Measurements from ENCODE around the gene AKAP6.

The AKAP6 gene

DNA sequence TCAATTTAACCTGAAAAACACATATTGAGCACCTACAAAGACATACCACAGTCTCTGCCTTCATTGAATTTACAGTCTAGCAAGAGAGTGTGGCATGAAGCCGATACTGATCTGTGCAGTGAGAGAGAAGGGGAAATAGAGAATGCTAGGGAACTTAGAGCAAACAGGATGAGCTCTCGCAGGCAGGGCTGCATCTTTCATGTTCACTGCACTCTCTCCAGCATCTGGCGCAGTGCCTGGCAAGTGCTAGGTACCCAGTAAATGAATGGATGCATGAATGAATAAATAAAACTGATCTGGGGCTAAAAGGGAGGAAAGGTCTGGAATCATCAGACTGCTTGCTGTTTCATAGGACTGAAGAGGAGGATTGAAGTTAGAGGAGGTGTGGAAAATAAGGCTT lies 353.1 kb downstream of the AKAP6 start:
- no peak for DNase-seq

DNA sequence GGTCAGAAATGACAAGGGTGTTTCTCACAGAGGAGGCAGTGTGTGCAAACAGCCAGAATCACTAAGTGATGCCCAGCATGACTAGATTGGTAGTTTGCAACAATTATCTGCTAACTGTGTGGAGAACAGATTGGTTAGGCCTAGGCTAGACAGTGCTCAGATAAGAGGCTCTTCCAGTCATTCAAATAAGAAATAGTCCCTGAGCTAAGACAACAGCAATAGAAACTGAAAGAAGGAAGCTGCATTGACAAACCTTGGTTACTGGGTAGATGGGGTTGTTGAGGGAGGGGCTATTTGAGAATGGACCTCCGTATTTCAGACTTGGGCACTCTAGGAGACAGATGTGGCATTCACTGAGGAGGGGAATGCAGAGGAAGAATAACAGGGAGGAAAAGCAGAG lies 354.6 kb downstream of the AKAP6 start:
- DNase-seq: no peak

DNA sequence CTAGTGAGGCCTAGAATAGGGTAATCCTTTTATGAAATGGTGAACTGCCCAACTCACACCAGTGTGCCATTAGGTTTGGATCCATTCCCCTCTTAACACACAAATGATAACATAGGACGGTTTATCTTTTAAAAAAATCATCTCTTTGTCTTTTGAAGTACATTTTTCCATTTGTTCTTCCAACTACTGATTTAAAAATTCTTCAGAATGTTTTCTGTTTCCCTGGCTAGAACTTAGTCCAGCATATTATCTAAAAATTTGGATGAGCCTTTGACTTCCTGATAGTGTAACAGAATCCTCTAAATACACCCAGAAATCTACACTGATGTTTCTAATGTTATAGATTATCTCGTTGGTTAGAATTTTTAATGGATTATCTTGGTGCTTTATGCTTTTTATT lies 359.8 kb downstream of the AKAP6 start:
- DNase-seq: no peak

DNA sequence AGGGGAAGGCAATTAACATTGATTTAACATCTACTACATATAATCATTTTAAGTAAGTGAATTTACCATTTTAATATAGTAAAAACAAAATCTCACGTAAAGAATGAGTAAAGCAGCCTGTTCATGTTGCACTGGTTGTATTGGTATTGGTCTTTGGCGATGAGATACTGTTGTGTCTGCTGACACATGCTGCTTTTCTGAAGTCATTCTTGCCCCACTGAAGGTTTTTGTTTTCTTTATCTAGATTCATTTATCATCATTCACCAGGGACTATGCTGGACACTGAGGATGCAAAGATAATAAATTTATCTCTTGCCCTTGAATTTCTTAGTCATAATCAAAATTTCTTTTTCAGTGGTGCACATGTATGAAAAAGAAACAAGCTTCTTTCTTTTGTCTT lies 363.3 kb downstream of the AKAP6 start:
- DNase-seq: no peak

DNA sequence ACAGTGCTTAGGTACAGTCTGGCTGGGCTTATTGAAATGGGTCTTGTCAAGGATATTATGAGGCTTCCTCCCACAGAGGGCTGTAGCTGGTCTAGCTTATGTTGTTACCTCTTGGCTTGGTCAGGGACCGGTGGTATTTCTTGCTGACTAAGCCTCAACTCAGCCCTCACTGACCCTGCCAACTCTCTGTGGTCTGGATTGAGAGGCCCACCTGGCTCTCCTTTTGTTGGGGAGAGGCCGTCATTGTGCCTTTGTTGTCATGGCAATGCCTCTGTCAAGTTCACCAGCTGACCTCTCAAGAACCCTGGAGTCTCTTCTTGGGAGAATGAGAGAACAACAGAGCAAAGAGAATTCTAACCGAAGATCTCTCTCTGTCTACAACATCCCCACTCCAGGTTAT lies 364.0 kb downstream of the AKAP6 start:
- no peak for DNase-seq

DNA sequence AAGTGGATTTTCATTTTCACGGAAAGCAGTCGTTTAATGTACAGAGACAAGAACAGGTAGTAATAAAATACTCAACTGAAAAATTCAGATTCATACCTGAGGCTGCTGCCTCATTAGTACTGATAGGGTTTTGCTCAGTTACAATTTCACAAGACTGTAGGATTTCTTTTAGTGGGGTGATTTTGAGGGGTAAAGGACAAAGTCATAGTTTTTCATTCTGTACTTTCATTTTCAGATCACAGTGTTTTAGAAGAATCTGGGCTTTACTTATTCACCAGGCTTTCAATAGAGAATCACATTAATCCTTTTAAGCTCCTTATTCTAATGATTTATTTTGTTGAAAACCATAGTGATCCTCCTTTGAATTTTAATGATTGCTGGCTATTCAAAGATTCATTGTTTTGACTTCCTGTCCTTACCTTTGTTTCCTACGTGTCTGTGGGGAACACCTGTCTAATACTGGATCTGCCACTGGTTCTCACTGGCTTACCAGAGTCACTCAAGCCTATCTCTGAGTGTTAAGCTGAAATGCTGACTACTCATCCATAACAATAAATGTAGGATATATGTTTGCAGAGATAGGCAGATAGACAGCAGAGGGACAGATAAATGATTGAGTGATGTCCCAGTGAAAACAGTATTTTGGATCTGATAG lies 365.8 kb downstream of the AKAP6 start:
- no peak for DNase-seq

DNA sequence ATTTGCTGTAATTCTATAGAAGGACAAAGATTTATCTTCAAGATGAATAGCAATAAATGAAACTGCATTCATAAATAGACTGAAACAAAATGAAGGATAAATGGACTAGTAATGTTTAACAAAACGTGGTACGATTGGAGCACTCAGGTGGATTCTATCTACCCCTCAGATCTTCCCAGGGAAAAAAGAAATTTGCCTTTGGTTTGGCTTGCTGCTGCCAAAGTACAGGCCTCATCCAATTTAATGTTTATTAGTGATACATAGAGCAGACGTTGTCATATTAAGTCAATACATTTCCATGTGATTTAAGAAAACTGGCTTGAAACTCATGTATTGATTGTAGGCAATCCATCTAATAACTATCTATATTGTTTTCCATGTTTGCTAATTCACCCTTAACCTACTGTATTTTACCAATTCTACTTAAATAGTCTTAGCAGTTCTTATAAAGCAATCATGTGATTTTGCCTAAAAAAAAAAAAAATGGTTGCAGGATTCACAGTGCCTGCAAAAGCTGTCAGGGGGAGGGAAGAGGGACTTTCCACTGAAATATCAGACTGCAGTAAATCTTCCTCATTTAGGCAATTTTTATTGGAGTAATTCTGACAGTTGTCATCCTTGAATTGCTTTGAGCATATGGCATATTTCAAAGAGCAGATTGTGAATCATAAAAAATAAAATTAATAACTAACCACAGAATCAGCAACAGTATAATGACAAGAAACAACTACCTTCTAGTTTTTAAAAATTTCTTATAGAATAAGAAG lies 367.4 kb downstream of the AKAP6 start:
- DNase-seq: no peak

DNA sequence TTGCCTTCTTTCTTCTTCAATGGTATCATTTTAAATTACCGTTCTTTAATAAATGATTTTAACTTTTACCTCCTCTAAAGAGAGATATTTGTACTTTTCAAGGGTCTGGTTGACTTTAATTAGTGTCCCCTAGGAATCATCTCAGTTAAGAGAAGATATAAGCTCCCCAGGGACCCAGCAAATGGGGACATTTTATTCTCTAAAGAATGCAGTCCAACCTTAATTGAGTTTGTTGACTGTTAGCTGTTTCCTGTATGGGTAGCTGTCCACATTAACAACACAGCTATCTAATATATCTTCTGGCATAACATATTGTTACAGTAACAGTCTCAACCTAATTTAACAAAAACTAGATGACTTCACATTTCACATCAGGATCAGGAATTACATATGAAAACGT lies 368.0 kb downstream of the AKAP6 start:
- DNase-seq: no peak

DNA sequence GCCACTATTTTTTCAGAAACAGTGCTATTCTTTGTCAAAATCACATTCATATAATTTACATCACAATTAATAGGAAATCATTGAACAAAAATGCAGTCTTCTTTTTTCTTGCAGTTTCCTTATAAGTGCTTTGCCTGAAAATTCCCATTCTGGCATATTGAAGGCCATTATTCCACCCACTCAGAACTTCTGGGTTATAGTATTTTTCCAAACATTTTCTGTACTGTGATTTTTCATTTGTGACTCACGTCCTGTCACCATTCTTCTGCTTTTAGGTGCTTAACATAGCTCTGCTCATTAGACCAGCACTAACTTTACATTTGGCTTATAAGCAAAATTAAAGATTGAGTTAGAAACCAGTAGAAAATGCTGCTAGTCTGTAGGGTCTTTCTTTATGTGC lies 368.6 kb downstream of the AKAP6 start:
- no peak for DNase-seq

DNA sequence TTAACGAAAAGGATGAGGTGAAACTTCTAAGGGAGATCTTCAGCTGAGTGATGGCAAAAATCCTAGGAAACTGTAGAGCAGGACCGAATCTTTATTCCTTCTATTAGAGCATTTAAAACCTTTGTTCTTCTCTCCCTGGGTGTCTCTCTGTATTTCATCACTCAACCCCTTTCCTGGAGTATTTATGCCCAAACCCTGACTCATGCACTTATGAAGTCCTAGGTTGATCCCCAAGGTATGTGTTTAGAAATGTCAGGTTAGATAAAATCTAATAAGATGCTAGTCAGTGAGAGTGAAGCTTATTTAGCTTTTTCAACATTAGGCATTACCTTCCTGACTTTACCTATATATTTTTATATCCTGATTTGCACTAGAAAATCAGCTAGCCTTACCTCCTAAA lies 369.7 kb downstream of the AKAP6 start:
- no peak for DNase-seq

DNA sequence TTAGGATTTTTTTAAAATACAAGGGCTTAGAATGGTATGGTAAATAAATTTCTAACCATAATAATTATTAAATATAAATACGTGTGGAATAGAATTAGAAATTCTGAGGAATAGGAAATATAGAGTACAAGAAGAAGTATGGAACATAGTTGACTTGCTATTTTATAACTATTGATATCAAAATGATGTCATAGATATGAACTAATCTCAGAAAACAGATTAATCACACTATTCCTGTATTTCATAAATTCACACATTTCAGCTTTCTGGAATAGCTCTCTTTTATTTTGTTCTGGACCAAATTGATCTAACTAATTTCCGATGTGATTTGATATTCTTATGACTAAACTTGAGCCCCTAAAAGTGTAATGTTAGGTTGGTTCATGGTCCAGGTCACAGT lies 372.4 kb downstream of the AKAP6 start:
- no peak for DNase-seq

DNA sequence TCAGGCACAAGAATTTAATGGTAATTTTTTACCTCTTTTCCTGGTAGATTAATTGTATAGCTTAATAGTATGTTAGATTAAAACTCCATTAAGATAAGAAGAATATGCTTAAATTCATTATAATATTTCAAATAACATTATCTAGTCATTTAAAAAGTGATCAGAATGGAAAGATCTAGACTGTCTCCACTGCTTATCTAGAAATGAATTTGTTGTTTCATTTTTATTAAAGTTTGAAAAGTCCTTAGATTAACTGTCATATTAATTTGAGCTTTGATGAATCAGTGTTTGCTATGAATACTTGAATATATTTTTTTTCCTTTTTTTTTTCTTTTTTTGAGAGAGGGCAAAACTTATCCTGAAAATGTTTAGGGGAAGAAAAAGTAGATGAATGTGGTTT lies 373.0 kb downstream of the AKAP6 start:
- no peak for DNase-seq

DNA sequence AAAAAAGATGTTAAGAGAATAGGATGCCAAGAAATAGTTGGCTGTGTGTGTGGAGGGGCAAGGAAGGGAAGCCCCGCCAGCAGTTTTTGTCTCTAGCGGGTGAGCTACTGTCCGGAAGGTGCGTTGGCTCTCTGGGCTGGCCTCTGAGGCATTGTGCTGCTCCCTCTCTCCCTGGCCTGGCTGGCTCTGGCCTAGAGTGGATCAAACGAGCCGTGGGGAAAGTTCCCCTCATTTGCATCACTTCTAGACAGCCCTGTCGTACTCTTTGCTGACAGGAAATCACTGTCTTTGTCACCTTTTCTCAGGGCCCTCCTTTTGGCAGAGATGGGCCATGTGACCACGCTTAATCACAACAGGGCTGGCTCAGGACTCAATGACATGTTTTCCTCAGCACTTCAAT lies 373.5 kb downstream of the AKAP6 start:
- peak; percentile 29 for DNase-seq

DNA sequence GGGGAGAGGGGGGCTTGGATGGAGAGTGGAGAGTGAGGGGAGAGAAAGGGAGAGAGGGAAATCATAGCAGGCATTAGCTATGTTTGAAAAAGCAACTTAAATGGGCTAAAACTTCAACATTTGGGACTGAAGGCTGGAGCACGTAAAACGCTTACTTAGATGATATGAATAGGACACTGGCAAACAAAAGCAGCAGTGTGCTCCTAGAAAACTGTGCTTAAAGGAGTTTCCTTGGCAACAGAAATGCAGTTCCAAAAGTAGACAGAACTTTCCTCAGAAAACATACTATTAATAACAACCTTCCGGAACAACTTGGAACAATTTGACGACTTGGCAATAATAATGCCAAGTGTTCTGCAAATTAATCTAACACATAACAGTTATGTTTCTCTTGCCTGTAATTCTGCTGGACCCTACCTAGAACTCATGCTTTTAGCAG lies 374.1 kb downstream of the AKAP6 start:
- DNase-seq: no peak

DNA sequence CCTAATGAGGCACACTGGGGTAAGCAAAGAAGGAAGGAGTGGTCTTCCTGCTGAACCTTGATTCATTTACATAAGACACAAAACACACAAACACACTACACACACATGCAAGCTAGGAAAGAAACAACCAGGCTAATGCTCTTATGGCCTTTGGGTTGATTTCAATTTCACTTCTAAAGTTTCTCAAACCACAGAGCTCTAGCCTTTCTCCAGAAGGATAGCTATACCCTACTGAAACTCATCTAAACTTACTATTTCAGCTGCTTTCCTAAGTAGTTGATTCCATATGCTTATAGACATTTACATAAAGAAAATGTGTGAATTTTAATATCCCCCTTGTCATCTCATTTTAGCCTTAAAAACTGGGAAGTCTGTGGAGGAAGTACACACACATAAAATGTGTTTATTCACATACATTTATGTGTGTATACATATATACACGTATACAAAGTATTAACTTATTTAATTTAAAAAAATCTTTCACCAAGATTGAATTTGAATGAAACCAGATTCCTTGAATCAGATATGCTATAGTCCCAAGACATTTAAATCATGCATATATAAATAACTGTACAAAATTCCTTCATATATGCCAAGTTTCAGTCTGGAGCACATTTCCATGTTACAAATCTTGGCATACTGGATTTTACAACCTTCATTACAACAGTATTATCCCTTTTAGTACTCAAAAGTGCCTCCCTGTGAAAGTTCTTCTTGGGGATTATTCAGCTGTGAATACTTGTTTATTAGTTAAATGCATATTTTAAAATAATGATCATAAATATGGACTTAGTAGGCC lies 377.8 kb downstream of the AKAP6 start:
- no peak for DNase-seq

DNA sequence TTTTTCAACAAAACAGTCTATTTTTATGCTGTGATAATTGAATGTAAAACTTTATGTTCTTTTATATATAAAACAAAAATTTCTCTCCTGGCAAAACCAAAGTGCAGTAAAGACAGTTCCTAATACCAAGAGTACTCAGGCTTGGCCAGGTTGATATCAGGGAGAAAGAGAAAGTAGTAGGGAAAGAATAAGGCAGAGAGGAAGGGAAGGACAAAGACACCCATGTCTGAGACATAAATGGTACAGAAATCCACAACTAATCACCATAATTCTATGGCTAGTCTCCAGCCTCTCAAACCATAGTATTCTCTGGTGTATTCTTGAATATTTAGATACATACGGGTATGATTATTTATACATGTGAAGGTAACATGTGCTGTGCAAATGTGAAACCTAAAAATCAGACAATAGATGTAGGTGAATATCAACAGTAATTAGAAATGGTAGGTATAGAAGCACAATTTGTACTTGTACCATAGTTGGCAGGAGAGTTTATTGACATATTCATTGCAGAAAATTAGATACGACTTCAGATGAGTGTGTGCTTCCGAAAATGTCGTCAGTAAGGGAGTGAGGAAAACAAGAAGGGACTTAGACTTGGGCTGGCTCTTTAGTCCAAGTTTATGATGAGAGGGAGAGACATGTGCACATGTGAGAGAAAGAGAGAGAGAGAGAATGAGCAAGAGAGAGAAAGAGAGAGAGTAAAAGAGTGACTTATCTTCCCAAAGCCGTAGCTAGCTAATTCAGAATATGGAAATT lies 378.8 kb downstream of the AKAP6 start:
- DNase-seq: no peak

DNA sequence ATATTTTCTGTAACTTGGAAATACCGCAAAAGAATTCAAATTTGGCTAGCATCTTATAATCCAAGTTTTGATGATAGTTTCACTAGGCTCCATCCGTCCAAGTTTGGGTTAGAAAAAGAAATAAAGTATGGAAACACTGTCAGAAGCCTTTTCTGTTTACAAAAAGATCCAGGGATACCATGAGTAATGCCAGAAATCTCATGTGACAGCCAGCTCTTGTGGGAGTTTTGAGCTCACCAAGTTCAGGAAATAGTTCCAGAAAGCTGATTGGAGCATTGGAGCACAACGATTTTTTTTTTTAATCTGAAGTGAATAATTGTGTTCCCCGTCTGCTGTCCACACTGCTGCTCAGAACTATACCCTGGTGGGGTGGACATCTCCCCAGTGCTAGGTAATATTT lies 379.9 kb downstream of the AKAP6 start:
- no peak for DNase-seq

DNA sequence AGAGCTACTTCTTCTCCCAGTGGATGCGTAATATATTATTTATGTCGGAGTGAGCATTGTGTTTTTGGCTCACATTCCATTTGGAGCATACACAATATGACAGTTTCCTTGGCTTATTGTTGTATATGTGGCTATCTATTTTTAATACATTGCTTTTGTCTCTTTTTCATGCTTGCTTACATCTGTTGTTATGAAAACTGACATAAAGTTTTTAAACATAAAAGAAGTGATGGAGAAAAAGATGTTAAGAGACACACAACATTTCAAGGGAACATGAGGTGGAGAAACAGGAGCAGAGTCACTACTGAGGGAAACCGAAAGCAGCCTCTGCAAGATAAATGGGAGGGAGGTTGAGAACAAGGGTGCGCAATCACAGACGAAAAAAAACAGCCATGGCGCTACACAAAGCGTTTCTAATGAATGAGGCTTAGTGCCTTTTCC lies 381.2 kb downstream of the AKAP6 start:
- no peak for DNase-seq

DNA sequence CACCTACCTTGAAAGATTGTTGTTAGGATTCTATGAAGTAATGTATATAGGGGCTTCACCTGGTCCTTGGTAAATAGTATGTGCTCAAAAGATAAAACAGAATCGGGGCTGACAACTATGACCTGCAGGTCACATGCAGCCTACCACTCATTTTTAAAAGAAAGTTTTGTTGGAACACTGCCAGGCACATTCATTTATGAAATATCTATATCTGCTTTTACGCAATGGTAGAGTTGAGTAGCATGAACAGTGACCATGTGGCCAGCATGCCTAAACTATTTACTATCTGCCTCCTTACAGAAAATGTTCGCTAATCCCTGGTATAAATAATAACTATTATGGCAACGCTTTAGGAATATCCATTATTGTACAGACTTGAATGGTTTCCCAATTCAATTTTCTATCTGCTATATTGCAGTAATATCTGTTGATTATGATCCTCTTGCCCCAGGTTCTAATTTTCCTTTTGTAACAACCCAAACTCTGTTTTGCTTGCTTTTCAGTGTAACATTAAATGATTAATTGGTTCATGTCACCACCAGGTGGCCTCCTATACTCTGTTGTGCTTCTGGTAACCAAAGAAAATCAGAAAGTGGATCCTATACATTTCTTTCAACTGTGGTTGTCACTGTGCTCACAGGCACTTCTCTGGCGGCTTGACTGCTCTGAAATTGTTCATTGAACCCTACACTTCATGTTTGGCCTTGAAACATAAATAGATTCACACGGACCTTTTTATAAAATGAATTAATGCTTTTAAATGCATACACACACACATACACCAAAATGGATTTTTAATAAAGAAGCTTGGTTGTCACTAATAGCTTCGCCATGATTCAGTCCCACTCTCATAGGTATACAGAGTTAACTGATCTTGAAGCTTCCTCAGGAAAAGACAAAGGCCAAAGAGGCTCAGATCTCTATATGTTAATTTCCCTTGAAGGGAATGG lies 381.9 kb downstream of the AKAP6 start:
- peak; percentile 15 for DNase-seq

DNA sequence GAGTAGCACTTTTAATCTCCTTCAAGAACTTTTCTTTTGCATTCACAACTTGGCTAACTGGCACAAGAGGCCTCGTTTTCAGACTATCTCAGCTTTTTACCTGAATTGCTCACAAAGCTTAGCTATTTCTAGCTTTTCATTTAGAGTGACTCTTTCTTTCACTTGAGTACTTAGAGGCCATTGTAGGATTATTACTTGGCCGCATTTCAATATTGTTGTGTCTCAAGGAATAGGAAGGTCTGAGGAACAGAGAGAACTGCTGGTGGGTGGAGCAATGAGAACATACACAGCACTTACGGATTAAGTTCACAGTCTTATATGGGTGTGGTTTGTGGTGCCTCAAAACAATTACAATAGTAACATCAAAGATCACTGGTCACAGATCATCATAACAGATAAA lies 384.8 kb downstream of the AKAP6 start:
- DNase-seq: no peak

DNA sequence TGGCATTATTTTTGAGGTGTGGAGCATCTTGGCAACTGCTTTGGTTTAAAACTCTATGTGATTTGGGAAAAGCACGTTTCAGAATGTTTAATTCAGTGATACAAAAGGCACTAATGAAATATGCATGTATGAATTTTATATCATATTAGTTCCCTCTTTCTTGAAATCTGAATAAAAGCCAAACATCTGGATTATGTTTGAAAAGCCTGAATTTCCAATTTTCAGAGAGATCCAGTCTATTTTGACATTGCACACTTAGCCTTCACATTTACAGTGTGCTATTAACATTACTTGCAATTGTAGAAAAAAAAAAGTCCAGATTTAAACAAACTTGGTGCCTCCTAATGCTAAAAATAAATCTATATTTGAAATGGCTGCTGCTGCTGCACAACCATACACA lies 390.5 kb downstream of the AKAP6 start:
- no peak for DNase-seq

DNA sequence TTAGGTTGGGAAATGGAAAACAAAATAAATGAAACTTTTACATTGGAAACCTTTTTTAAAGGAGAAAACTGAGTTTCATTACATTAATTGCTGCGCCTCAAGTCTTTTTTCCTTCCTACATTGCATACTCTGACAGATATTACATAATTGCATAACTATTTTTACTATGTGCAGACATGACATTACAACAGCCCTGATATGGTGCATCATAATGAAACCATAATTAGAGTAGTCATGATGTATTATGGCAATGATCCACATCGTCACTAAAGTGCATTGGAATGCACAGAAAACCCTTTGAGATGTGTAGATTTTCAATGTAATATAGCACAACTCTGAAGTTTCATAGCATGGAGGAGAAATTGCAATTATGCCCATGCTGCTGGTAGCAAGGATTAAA lies 391.8 kb downstream of the AKAP6 start:
- no peak for DNase-seq

Data from stimulated activated CD4-positive, alpha-beta T cell treated with anti-CD3 and anti-CD28 coated beads, Interleukin-15, amount 100 ng/mL, for 24 hours (primary cell).